PFSK-1 (cell line): ENCODE measurements around the gene C10orf95.

Experiments used
- FOXP2 ChIP-seq: optimal IDR thresholded peaks from 2 replicates; pipeline ENCODE3; 2011; ENCODE audit warnings: borderline replicate concordance, control low read depth, inconsistent platforms; ENCODE audit not compliant: insufficient read depth; ENCODE audit errors: extremely low read length, extremely low read depth
- POLR2AphosphoS5 ChIP-seq: IDR thresholded peaks from 2 replicates; pipeline ENCODE4 v1.6.1; 2012; ENCODE audit warnings: low read depth, mild to moderate bottlenecking, control low read depth, low read length, moderate library complexity
- SIN3A ChIP-seq: IDR thresholded peaks from 2 replicates; pipeline ENCODE4 v1.6.1; 2012; ENCODE audit warnings: mild to moderate bottlenecking, low read length, moderate library complexity, borderline replicate concordance; ENCODE audit not compliant: insufficient read depth
- TAF1 ChIP-seq: IDR thresholded peaks from 2 replicates; pipeline ENCODE4 v1.6.1; 2012; ENCODE audit warnings: low read length, control low read depth, borderline replicate concordance; ENCODE audit not compliant: insufficient read depth
- TF ChIP-seq, protein P1 (sequence below), 2 experiments: IDR thresholded peaks; 2 replicates each; pipeline versions ENCODE4 v1.6.1 to v1.8.0; 2011 to 2012; ENCODE audit warnings: low read depth in 2 of 2, low read length in 2 of 2, control low read depth in 1 of 2, inconsistent platforms in 1 of 2, mild to moderate bottlenecking in 1 of 2, moderate library complexity in 1 of 2; ENCODE audit not compliant: insufficient read depth in 1 of 2

C10orf95 gene

DNA sequence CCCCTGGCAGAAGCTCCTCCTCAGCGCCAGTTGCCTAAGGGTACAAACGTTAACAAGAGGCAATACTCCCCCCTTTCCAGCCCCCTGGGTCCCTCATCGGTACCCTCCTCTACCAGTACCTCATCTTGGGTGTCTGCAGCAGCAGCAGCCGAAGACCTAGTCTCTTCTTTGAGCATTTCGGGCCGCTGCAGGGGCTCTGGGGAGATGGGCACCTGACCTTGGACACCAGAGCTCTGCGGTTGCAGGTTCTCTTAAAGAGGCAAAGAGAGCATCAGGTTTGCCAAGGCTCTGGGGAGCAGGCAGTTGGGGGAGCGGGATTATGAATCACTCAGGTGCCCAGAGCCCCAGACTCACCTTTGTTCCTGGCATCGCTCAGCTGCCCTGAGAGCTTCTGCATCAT lies 27.2 kb downstream of the C10orf95 start:
- TF ChIP-seq TAF1, result no peak
- TF ChIP-seq SIN3A, result no peak
- no peak for TF ChIP-seq FOXP2
- TF ChIP-seq POLR2AphosphoS5, result no peak
- TF ChIP-seq, protein P1, sequence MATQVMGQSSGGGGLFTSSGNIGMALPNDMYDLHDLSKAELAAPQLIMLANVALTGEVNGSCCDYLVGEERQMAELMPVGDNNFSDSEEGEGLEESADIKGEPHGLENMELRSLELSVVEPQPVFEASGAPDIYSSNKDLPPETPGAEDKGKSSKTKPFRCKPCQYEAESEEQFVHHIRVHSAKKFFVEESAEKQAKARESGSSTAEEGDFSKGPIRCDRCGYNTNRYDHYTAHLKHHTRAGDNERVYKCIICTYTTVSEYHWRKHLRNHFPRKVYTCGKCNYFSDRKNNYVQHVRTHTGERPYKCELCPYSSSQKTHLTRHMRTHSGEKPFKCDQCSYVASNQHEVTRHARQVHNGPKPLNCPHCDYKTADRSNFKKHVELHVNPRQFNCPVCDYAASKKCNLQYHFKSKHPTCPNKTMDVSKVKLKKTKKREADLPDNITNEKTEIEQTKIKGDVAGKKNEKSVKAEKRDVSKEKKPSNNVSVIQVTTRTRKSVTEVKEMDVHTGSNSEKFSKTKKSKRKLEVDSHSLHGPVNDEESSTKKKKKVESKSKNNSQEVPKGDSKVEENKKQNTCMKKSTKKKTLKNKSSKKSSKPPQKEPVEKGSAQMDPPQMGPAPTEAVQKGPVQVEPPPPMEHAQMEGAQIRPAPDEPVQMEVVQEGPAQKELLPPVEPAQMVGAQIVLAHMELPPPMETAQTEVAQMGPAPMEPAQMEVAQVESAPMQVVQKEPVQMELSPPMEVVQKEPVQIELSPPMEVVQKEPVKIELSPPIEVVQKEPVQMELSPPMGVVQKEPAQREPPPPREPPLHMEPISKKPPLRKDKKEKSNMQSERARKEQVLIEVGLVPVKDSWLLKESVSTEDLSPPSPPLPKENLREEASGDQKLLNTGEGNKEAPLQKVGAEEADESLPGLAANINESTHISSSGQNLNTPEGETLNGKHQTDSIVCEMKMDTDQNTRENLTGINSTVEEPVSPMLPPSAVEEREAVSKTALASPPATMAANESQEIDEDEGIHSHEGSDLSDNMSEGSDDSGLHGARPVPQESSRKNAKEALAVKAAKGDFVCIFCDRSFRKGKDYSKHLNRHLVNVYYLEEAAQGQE (IDR thresholded peaks at IDR 0.05; ENCODE audit: insufficient read depth in 1 of 2, low read depth in 2 of 2, low read length in 2 of 2), result no peak

GRCh38 chr10:102423372-102423968 lies 27.9 kb downstream of the C10orf95 start:
- no peak for TF ChIP-seq TAF1
- TF ChIP-seq, protein P1 (IDR thresholded peaks at IDR 0.05; ENCODE audit: insufficient read depth in 1 of 2, low read depth in 2 of 2, low read length in 2 of 2), result no peak
- TF ChIP-seq POLR2AphosphoS5, result no peak
- no peak for TF ChIP-seq FOXP2
- no peak for TF ChIP-seq SIN3A

GRCh38 chr10:102422545-102423129 lies 28.7 kb downstream of the C10orf95 start:
- no peak for TF ChIP-seq POLR2AphosphoS5
- TF ChIP-seq FOXP2, result peak; percentile 90
- no peak for TF ChIP-seq SIN3A
- no peak for TF ChIP-seq TAF1
- TF ChIP-seq, protein P1 (IDR thresholded peaks at IDR 0.05; ENCODE audit: insufficient read depth in 1 of 2, low read depth in 2 of 2, low read length in 2 of 2), result no peak

GRCh38 chr10:102421757-102422512 lies 29.4 kb downstream of the C10orf95 start:
- TF ChIP-seq TAF1 (no peak), FOXP2 (peak; percentile 35)

- no peak for TF ChIP-seq FOXP2
- no peak for TF ChIP-seq POLR2AphosphoS5
- TF ChIP-seq, protein P1 (IDR thresholded peaks at IDR 0.05; ENCODE audit: insufficient read depth in 1 of 2, low read depth in 2 of 2, low read length in 2 of 2), result no peak
- no peak for TF ChIP-seq SIN3A
- no peak for TF ChIP-seq TAF1
Observed at GRCh38 chr10:102421507-102421756, 29.9 kb downstream of the C10orf95 start.
